KG1 (cell line): ENCODE results near the gene SLC25A39.

Experiments used
- DNase-seq: peaks from one replicate; lab custom pipeline; 2025; lab: John Stamatoyannopoulos, UW

The SLC25A39 gene

GRCh38 chr17:44277976-44278375, 46.6 kb downstream of the SLC25A39 start:
- no peak for DNase-seq

GRCh38 chr17:44273607-44274006, 51.0 kb downstream of the SLC25A39 start:
- no peak for DNase-seq

- no peak for DNase-seq
Measured at GRCh38 chr17:44272954-44273353, 51.7 kb downstream of the SLC25A39 start.

DNA sequence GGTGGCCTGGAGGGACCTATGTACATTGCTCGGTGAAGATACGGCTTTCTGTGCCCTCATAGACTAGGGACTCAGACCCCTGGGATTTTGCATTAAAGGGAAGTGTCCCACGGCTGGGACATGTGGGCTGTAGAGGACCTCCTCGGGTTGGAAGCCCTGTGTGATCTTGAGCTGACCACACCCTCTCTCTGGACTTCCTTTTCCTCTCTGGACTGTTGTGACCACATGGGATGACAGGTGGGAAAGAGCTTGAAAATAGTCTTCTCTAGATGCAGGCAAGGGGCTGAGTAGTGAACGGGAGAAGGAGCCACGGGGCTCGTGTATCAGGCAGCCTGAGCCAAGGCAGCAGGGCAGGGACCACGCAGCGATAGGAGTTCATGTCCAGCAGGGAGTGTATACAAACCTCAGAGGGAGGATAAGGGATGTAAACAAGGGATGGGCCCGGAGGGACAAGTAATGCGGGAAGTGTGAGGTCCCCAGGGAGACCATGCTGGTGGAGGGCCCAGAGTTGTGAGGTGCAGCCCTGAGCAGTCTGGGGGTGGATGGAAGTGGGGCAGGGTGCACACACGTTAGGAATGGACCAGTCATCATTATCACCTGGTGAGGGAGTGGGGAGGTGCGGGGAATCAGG, 52.2 kb downstream of the SLC25A39 start:
- DNase-seq, result no peak
